Stimulated activated CD8-positive, alpha-beta memory T cell treated with anti-CD3 and anti-CD28 coated beads, Interleukin-7, amount 100 ng/mL, for 24 hours (primary cell): ENCODE results near the gene GPC3.

Experiments used
- DNase-seq: peaks from one replicate; pipeline ENCODE4 v3.0.0-alpha.2; 2020; ENCODE audit warnings: low read depth

GPC3 gene

GRCh38 chrX:133497356-133497755 lies 488.0 kb downstream of the GPC3 start:
- DNase-seq = no peak

- no peak for DNase-seq
These were observed 489.7 kb downstream of the GPC3 start for GRCh38 chrX:133495464-133496391.

GRCh38 chrX:133493366-133493765 lies 492.0 kb downstream of the GPC3 start:
- no peak for DNase-seq

GRCh38 chrX:133490955-133491354 lies 494.4 kb downstream of the GPC3 start:
- DNase-seq = no peak
